RPMI8226 (cell line): ENCODE data around the gene ACAA1.

Source experiments
- DNase-seq: peaks from one replicate; pipeline ENCODE4 v3.0.0-alpha.2; 2015

The ACAA1 gene

DNA sequence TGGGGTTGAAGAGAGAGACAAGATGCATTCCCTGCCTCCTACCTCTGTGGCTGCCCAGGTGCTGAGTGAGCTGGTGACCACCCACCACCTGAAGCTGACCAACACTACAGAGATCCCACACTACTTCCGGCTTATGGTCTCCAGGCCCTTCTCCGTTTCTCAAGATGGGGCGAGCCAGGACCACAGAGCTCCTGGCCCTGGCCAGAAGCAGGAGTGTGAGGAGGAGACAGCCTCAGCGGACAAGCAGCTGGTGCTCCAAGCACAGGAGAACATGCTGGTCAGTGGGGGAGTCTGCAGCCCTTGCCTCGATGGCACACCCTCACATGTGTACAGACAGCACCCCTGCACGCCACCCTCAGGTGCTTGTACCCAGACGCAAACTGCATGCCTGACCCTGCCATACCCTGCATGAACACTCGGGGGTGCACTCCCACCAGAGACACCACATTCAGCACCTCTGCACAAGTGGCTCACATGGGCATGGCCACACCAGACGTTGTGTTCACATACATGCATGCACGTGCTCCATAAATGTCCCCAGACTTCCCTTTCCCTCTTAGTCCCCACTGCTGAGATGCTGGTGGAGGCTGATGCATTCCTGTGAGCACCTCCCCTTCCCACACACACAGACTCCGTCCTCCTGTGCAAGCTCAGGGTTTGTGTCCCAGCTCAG is 19.0 kb downstream of the ACAA1 start:
- peak; percentile 72 for DNase-seq

DNA sequence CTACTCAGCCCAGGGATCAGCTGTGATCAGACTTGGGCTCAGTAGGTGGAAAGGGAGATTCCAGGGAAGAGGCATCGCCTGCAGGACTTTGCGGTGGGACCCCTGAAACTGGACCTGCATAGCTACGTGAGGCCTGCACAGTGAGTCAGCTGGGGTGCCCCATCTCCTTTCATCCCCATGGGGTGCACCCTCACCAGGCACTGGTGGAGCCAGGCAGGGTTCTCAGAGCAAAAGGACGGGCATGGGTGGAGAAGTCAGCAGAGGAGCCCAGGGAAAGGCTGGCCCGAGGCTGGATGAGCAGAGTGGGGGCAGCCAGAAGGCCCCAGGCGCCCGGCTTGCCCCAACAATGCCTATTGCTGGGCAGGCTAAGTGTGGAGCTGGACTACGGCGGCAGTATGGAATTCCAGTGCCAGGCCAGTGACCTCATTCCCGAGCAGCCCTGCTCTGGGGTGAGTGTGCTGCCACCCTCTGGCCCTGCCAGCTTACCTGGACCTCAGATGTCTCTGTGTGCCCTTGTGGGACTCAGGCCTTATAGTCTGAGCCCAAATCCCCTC is 19.7 kb downstream of the ACAA1 start:
- DNase-seq: no peak

DNA sequence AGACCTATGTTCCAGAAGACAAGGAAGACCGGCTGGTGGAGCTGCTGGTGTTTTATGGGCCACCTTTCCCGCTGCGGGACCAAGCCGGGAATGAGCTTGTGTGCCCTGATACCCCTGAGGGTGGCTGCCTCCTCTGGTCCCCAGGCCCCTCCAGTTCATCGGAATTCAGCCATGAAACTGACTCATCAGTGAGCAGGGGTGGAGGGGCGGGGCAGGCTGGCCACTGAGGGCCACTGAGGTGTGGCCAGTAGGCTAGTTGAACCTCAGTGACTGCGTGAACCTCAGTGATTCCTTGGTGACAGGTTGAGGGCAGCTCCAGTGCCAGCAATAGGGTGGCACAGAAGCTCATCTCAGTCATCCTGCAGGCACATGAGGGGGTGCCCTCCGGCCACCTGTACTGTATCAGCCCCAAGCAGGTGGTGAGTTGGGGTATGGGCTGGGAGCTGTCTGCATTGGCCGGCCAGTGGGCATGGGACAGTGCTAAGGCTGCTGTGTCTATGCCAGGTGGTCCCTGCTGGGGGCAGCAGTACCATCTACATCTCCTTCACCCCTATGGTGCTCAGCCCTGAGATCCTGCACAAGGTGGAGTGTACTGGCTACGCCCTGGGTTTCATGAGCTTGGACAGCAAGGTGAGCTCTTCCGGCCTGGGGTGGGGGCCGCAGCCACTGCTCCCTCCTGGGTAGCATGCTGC is 20.3 kb downstream of the ACAA1 start:
- no peak for DNase-seq

DNA sequence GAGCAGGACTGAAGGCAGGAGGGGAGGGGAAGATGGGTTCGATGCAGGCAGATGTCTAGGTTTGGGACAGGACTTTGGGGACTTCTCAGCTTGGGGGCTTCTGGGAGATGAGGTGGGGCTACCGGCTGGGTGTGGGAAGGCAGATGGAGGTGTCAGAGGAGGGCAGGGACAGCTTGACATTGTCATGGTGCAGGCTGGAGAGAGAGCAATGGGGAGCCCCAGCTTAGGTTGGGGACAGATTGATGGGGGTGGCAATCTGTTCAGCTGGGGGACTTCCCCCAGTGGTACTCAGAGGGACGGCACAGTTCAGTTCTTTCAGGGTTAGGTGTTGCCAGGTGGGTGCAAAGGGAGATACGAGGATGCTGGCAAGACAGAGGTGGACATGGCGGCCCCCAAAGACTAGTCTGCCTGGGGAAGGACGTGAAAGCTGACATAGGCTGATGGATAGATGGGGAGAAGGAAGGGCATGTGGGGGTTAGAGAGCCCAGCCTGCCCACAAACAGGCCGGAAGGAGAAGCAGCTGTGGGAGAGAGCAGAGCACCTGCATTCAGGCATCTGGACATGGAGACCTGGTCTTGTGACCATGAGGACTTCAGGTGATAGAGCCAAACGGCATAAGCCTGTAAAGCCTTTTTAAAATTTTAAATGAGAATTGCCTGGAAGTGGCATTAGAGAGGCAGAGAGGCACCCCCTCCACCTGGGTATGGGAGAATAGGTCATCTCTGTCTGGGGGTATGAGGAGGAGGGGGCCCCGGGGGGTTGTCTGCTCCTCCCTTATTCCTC is 21.1 kb downstream of the ACAA1 start:
- peak; percentile 37 for DNase-seq

DNA sequence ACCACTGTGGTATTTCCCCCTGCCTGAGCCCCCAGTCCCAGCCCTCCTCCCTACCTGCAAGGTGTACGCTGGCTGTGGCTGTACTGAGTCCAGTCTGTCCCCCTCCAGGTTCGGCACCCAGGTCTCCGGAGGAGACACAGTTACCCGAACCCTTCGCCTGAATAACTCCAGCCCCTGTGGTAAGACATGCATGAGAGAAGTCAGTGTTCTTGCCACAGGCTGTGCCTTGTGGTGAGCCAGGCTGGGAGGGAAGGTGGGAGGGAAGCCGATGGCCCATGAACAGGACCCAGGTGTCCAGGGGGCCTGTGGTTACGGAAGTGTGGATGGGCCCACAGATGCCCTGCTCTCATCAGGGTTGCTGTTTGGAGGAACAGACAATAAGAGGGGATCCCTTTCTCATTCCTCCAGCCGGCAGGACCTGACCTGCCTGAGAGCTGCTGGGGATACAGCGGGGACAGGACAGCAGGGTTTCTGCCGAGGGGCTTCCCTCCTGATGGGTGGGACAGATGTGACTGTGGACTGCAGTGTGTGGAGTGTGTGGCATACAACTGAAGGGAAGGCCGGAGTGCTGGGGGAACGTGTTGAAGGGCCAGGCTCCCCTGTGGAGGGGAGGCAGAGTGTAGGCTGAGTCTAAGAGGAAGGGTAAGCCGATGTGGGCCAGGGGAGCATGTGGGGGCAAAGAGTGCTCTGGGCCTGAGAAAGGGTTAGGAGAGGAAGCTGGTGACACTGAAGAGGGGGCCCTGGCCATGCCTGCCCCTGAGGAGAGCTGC is 21.9 kb downstream of the ACAA1 start:
- no peak for DNase-seq

DNA sequence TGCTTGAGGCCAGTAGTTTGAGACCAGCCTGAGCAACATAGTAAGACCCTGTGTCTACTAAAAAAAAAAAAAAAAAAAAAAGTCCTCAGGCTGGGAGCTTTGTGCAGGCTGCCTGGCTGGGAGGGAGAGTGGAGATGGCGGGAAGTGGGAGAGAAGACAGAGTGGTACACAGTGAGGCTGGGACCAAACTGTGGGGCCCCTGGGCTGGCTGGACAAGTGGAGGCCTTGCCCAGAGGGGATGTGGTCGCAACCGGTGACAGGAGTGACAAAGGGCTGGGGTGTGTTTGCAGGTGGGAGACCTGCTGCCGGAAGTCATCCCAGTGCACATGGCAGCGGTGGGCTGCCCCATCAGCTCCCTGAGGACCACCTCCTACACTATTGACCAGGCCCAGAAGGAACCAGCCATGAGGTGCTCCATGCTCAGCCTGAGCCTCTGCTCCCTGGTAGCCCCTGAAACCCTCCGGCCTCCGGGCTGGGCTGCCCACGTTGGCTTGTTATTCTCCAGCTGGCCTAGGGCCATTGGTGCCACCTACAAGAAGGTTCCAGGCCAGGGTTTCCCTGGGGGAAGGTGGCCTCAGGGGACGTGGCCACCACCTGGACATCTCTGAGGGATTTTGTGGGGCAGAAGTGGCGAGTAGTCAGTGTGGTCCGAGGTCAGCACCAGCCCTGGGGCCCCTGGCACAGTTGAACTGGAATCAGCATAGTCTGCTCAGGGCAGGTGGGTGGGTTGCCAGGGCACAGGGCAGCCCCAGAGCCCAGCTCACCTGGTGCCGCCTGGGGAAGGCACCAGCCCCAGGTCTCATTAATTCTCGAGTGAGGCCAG is 22.7 kb downstream of the ACAA1 start:
- no peak for DNase-seq

DNA sequence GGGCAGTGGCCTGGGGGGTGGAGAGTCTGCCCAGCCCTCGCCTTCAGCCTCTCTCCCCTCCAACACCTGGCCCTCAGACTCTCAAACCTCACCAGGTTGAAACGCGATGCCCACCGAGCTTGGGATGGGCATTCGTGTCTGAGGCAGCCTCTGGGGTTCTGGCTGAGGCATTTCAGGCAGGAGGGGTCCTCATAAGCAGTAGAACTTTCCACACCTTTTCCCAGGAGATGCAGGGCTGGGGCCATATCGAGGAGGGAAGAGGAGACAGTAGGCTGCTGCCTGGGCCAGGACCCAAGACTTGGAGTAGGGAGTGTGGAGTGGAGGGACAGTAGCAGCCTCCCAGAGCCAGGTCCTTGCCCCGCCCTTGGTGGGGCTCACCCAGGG is 24.6 kb downstream of the ACAA1 start:
- DNase-seq: no peak

DNA sequence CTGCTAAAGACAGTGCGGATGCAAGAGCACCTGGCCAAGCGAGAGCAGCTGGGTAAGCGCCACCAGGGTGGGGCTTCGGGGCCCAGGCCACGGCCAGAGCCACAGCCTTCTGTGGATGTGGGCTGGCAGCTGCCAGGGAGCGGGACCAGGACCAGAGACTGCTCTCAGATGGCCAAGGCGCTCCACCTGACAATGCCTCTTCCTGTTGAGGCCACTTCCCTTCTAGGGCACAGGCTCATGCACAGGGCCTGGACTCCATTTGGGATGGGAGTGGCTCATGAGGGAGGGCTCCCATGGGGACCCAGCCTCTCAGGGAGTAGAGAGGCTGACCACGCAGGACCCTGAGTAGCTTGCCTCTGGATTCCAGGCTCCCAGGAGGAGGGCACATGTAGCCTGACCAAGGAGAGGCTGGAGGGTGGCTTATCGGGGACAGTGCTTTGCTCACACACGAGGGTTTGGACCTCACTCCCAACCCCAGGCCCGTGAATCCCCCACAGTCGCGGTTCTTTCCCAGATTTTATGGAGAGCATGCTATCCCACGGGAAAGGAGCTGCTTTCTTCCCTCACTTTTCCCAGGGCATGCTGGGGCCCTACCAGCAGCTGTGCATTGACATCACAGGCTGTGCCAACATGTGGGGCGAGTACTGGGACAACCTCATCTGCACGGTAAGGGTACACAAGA is 25.1 kb downstream of the ACAA1 start:
- DNase-seq: peak; percentile 18

DNA sequence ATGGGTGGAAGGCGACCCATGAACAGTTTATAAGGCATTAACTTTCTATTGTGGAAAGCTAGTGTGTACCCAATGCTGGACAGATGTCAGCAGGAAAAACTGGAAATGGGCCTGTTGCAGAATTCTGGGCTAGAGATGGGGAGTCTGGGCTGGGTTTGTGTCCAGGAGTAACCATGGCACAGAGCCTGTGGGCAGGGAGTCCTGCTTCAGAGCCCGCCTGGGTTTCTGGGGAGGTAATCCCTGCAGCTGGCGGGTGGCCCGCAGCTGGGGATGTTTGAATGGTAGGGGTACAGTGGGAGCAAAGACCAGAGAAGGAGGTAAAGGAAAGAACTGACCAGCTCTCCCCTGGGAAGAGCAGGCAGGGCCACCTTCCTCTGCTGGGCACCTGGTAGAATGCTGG is 25.7 kb downstream of the ACAA1 start:
- no peak for DNase-seq

DNA sequence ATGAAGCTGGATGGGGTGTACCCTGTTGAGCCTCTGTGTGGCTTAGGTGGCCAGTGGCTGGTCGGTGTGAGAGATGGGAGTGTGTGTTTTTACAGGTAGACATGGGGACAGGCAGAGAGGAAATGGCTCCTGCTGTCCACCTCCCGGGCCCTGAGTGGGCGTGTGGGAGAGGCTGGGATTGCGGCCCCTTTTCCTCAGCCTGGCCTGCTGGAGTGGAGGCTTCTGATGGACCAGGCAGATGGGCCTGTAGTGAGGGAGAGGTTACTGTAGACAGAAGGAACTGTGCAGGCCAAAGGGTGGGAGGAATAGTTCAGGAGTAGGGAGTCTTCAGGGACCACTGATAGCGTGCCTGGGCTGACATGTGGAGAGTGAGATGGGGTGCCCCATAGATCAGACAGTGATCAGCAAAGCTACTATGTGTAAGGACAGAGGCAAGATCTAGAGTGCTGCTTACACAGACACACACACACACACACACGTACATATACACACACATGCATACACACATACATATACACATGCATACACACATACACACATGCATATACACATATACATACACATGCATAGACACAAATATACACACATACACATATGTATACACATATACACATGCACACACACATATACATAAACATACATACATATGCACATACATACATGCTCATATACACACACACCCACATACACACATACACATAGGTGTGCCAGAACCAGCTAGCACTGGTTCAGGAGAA is 26.4 kb downstream of the ACAA1 start:
- DNase-seq: no peak

DNA sequence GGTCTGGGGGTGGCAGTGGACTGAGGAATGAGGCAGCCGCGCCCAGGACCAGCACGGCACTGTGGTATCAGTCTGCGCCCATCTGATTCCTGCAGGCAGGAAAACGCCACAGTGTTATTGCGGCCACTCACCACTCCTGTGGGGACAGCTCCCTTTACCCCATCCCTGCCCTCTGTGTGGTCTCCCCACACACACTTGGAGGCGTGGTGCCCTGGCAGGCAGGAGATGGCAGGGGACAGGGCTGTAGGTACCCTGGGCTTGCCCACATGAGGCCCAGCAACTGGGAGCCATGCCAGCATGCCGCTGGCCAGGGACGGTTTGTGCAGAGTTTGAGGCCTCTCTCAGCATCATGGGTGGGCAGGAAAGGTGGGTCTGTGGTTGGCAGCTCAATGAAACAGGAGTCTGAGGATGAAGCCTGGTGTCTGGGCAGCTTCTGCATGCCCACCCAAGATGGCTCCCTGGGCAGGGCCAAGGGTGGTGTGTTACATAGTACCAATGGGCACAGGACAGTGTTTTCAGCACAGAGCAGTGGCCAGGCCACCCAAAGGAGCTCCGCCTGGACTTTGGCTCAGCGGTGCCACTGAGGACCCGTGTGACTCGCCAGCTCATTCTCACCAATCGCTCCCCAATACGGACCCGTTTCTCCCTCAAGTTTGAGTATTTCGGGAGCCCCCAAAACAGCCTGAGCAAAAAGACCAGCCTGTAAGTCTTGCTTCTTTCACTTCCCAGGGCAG is 27.2 kb downstream of the ACAA1 start:
- no peak for DNase-seq

DNA sequence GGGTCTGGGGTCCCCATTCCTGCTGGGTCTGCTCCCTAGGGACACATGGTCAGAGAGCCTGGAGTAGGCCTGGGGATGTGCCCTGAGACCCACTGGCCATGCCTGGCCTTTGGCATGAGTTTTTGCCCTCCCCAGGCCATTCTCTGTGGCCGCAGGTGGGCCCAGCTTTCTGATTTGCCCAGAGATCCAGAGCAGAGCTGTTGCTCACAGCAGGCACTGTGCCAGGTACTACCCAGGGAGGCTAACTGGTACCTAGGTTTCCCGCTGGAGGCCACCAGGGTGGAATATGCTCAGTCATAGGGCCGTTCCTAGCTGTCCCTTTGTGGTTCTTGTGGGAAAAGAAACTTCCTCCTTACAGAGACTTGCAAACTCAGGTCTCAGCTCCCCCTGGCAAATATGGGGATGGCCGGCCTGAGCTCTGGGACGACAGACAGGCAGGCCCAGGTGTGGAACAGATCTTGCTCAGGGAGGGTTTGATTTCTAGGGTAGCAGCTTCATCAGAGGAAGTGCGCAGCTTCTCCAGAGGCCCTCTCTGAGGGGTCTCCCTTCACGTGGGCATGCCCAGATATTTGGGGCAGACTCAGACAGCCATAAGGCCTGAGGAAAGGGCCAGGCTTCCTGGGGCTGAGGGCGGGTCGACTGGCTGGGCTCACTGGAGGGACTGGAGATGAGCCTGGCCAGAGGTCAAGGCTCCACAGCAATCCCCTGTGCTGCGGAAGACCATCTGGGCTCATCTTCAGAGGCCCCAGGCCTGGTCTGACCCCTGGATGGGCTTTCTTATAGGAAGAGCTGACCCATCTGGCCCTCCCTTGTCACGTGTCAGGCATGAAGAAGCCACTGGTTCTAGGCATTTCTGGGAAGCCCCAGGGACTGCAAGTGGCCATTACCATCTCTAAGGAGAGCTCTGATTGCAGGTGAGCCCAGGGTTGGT is 28.0 kb downstream of the ACAA1 start:
- peak; percentile 19 for DNase-seq

DNA sequence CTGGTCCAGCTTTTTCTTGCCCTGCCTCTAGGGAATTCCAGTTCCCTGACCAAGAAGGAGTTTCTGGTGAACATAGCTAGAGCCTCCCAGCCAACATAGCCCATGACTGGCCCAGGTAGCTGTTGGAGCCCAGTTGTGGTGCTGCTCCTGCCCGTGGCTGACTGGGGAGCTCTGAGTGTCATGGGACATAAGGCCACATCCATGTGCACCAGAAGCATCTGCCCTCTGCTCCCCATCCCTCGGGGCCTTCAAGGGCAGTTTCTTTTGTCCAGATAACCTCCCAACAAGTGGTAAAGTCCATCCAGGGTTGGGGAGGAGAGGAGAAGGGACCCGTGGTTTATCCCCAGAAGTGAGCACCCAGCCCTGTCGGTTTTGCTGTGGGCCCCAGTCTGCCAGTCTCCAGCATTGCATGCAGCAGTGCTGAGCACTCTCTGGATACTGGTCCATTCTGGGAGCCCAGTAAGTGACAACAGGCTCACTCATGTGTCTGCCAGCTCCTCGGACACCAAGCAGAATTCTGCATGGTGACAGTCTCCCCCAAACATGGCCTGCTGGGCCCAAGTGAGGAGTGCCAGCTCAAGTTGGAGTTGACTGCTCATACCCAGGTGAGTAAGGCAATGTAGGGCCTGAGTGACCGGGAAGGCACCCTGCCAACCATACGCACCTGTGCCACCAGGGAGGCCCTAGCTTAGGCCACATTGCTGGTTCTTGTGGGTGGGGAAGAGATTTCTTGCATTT is 28.8 kb downstream of the ACAA1 start:
- peak; percentile 20 for DNase-seq

DNA sequence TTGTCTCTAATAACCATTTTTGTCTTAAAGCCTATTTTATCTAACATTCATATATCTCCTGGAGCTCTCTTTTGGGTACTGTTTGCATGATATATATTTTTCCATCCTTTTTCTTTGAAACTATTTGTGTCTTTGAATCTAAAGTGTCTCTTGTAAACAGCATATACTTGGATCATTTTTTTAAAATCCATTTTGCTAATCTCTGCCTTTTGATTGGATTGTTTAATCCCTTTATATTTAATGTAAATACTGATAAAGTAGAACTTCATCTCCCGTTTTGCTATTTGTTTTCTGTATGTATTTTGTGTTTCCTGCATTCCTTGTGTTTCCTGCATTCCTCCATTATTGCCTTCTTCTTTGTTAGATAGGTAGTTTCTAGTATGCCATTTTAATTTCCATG is 31.4 kb downstream of the ACAA1 start:
- DNase-seq: no peak

DNA sequence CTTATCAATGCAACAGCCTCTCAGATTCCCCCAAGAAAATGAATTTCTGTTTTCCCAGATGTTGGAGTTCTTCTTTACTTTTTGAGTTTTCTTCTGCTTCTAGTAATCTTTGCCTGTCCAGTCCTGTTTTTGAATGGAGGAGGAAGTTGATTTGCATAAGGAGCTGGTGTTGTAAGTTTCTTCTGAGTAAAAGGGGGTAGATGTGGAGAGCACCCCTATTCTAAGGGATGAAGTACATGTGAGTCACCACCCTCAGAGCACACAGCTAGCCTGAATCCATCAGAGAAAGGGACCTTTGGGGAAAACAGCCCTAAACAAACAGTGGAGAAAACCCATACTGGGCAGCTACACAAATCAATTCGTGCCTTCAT is 34.5 kb downstream of the ACAA1 start:
- DNase-seq: no peak

DNA sequence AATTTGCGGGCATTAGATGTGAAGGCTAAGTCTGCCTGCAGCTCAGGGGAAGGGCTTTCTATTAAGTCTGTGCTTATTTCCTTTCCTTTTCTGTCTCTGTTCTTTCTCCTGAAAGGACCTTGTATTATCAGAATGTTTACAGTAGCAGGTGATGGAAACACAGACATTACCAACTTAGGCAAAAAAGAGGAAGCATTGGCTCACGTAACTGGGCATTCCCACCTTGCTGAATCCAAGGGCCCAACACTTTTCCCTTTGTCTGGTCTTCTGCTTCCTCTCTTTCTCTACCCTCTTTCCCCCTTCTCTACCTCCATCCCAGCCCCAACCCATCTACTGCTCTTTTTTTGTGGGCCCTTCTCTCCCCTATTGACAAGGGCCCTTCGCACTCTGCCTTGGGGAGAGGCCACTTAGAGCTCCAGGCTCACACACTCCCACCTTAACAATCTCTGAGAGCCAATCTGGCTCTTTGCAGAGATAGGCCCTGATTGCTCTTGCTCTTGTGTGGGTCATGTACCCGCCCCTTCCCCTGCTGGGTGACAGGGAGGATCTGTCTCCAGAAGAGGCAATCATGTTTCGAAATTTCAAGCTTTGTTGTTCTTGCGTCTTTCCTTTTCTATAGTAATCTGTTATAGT is 35.0 kb downstream of the ACAA1 start:
- no peak for DNase-seq

DNA sequence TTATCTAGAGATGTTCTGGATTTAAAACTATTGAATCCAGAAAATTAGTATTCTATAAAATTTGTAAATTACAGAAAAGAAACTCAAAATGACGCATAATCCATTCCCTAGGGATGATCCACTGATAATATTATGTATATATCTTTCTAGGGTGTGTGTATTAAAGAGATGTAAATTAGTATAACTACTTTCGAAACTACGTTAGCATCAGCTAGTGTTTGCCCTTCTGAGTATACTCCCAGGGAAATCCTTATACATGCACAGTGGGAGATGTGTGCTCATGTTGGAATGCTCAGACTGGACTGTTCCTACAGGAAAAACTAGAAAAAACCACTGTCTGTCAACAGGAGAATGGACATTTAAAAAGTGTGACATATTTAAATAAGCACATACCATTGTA is 36.4 kb downstream of the ACAA1 start:
- DNase-seq: no peak

DNA sequence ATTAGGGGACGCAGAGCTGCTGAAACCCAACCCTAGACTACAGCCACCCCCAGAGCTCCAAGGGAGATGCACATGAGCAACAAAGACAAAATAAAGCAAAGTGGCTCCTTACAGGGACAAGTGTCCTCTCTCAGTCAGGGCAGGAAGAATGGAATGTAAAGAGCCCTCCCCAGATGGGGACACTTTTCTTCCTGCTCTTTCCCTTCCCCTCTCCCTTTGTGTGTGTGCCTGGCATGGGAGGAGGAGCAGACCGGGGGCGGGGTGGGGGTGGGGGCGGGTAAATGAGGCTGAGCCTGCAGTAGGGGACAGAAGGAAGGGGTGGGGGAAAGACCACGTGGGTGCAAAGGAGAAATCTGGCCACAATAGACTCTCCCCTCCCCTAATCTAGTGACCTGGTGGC is 37.4 kb downstream of the ACAA1 start:
- no peak for DNase-seq
